ENCODE measurements around the gene TRPM1.

Gene TRPM1

GRCh38 chr15:31084176-31084575 lies 17.3 kb downstream of the TRPM1 start:
- TF ChIP-seq TAF1 (IDR thresholded peaks at IDR 0.05; ENCODE audit: borderline replicate concordance, insufficient read depth, low read length) (no peak), REST (IDR thresholded peaks at IDR 0.05; ENCODE audit: insufficient read depth in 1 of 2, low read depth in 2 of 2, low read length in 2 of 2) (no peak), FOXP2 (optimal IDR thresholded peaks at IDR 0.05; ENCODE audit: borderline replicate concordance, extremely low read depth, extremely low read length, insufficient read depth) (no peak), SIN3A (IDR thresholded peaks at IDR 0.05; ENCODE audit: borderline replicate concordance, insufficient read depth, low read length) (no peak), POLR2AphosphoS5 (IDR thresholded peaks at IDR 0.05; ENCODE audit: low read depth, low read length) (no peak)

GRCh38 chr15:31083370-31083780 lies 18.1 kb downstream of the TRPM1 start:
- TF ChIP-seq POLR2AphosphoS5 (IDR thresholded peaks at IDR 0.05; ENCODE audit: low read depth, low read length) (no peak), SIN3A (IDR thresholded peaks at IDR 0.05; ENCODE audit: borderline replicate concordance, insufficient read depth, low read length) (no peak), TAF1 (IDR thresholded peaks at IDR 0.05; ENCODE audit: borderline replicate concordance, insufficient read depth, low read length) (no peak), FOXP2 (optimal IDR thresholded peaks at IDR 0.05; ENCODE audit: borderline replicate concordance, extremely low read depth, extremely low read length, insufficient read depth) (no peak), REST (IDR thresholded peaks at IDR 0.05; ENCODE audit: insufficient read depth in 1 of 2, low read depth in 2 of 2, low read length in 2 of 2) (no peak)

- no peak for TF ChIP-seq TAF1 (IDR thresholded peaks at IDR 0.05; ENCODE audit: borderline replicate concordance, insufficient read depth, low read length)
- TF ChIP-seq REST (IDR thresholded peaks at IDR 0.05; ENCODE audit: insufficient read depth in 1 of 2, low read depth in 2 of 2, low read length in 2 of 2): no peak
- no peak for TF ChIP-seq POLR2AphosphoS5 (IDR thresholded peaks at IDR 0.05; ENCODE audit: low read depth, low read length)
- no peak for TF ChIP-seq FOXP2 (optimal IDR thresholded peaks at IDR 0.05; ENCODE audit: borderline replicate concordance, extremely low read depth, extremely low read length, insufficient read depth)
- no peak for TF ChIP-seq SIN3A (IDR thresholded peaks at IDR 0.05; ENCODE audit: borderline replicate concordance, insufficient read depth, low read length)
These were observed 18.7 kb downstream of the TRPM1 start for GRCh38 chr15:31082771-31083369.

- TF ChIP-seq SIN3A (IDR thresholded peaks at IDR 0.05; ENCODE audit: borderline replicate concordance, insufficient read depth, low read length) (no peak), POLR2AphosphoS5 (IDR thresholded peaks at IDR 0.05; ENCODE audit: low read depth, low read length) (no peak), FOXP2 (optimal IDR thresholded peaks at IDR 0.05; ENCODE audit: borderline replicate concordance, extremely low read depth, extremely low read length, insufficient read depth) (no peak), REST (IDR thresholded peaks at IDR 0.05; ENCODE audit: insufficient read depth in 1 of 2, low read depth in 2 of 2, low read length in 2 of 2) (no peak), TAF1 (IDR thresholded peaks at IDR 0.05; ENCODE audit: borderline replicate concordance, insufficient read depth, low read length) (no peak)
These were observed 19.8 kb downstream of the TRPM1 start for GRCh38 chr15:31081588-31082250.
